Fibroblast of lung (primary cell): ENCODE results near the gene GLMP.

Experiments used
- EZH2 ChIP-seq: IDR thresholded peaks from 2 replicates; pipeline ENCODE4 v1.5.1; 2012; ENCODE audit warnings: low read length, control low read depth, mild to moderate bottlenecking; ENCODE audit errors: missing control alignments
- TF ChIP-seq, protein P1 (sequence below), 2 donors: IDR thresholded peaks in 1 of 2; conservative IDR thresholded peaks in 1 of 2; 1 replicate in 1 of 2; 2 replicates in 1 of 2; pipeline ENCODE4 v1.5.1; 2011 to 2012; ENCODE audit warnings: low read length in 2 of 2, control low read depth in 1 of 2, inconsistent platforms in 1 of 2, low read depth in 1 of 2, mild to moderate bottlenecking in 1 of 2

DNA sequence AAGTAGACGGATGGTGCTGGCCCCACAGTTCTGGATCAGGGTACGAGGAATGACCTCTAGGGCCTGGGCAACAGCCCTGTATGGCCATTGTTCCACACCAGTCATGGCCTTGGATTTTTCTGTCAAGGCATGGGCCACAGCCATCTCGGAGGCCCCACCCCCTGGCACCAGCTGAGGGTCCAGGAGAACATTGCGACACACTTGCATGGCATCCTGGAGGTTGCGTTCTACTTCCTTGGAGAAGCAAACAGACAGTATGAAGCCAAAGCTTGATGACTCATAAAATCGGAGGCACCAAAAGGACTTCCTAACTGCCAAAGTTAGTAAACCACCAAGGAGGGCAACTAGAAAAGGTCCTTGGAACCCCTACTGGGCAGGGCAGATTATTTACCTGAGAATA lies 15.5 kb upstream of the GLMP start:
- TF ChIP-seq, protein P1, sequence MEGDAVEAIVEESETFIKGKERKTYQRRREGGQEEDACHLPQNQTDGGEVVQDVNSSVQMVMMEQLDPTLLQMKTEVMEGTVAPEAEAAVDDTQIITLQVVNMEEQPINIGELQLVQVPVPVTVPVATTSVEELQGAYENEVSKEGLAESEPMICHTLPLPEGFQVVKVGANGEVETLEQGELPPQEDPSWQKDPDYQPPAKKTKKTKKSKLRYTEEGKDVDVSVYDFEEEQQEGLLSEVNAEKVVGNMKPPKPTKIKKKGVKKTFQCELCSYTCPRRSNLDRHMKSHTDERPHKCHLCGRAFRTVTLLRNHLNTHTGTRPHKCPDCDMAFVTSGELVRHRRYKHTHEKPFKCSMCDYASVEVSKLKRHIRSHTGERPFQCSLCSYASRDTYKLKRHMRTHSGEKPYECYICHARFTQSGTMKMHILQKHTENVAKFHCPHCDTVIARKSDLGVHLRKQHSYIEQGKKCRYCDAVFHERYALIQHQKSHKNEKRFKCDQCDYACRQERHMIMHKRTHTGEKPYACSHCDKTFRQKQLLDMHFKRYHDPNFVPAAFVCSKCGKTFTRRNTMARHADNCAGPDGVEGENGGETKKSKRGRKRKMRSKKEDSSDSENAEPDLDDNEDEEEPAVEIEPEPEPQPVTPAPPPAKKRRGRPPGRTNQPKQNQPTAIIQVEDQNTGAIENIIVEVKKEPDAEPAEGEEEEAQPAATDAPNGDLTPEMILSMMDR (conservative IDR thresholded peaks at IDR 0.05 in 1 of 2, IDR thresholded peaks at IDR 0.05 in 1 of 2; ENCODE audit: low read depth in 1 of 2, low read length in 2 of 2): no peak
- no peak for TF ChIP-seq EZH2
